ENCODE measurements around the gene RAPGEF4.
A peak's percentile ranks its signal among the peaks of the same experiment; 100 is the strongest.

The RAPGEF4 gene

GRCh38 chr2:172969609-172970008, 234.0 kb downstream of the RAPGEF4 start:
- DNase-seq (ENCODE audit: insufficient read length, low spot score) (no peak), FAIRE-seq (no peak)
- TF ChIP-seq CTCF (IDR thresholded peaks at IDR 0.05; ENCODE audit: insufficient read depth, missing control alignments) = no peak

DNA sequence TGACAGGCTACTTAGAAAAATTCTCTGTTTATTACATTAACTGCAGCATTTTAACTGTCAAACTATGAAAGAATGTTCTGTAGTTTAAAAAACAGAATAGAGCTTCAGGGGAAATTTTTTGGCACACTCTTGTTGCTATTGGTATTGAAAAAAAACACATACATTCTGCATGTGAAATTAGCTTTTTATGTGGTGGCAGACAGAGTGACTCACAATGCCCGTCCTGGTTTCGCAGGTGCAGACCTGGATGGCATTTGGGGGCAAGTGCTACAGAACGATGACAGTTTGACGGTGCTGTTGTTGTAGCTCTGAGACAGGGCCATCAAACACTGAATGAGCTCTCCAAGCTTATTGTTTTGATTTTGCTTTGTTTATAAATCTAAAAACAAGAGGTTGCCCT, 235.0 kb downstream of the RAPGEF4 start:
- DNase-seq (ENCODE audit: insufficient read length, low spot score) (no peak), FAIRE-seq (no peak)
- TF ChIP-seq CTCF (IDR thresholded peaks at IDR 0.05; ENCODE audit: insufficient read depth, missing control alignments) = no peak

DNA sequence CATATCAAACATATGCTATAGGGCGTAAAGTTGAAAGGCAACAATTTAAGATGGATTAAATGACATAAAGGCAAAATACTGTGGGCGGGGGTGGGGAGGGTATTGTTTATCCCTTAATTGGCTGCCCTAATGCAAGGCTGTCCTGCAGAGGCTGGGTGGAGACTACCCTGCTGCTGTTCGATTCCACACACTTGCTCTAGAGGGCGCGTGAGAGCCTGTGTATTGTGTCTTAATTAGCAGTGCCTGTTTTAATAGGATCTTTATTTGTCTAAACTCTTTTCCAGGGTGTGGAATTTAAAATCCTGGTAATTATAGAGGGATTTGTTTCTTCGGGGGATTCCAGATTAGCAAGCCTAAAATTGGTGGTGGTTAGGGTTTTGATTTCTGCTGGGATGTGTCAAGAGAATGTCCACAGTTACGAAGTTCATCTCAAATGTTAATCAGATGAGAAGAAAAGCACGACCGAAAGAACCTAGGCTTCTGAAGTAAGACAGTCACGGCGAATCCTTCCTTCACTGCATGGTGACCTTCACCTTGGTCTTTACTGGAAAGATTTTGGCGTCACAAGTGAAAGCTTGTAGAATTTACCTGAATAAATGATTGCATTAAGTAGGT, 236.5 kb downstream of the RAPGEF4 start:
- FAIRE-seq = peak; percentile 35
- peak; percentile 42 for DNase-seq (ENCODE audit: insufficient read length, low spot score)
- TF ChIP-seq CTCF (IDR thresholded peaks at IDR 0.05; ENCODE audit: insufficient read depth, missing control alignments) = peak; percentile 96

- no peak for TF ChIP-seq CTCF (IDR thresholded peaks at IDR 0.05; ENCODE audit: insufficient read depth, missing control alignments)
- no peak for DNase-seq (ENCODE audit: insufficient read length, low spot score)
Measured at GRCh38 chr2:172974762-172975161, 239.1 kb downstream of the RAPGEF4 start.

DNA sequence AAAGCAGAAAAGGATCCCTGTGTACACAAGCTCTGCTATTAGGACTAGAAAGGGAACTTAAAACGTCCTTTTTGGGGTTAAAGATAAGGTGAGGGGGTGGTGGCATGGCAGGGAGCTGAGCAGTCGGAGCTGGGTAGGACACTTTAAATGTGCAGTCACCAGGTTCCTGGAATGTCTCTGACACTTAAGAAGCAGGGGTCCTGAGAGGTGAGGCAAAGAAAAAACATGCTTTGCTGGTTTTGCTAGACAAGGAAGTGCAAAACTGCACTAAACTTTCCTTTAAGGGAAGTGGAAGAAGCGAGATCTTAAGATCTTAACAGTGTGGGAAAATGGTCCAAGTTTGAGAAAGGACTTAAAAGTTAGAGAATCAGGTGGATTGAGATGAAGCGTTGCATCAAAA, 240.5 kb downstream of the RAPGEF4 start:
- DNase-seq (ENCODE audit: insufficient read length, low spot score) (no peak), FAIRE-seq (no peak)
- no peak for TF ChIP-seq CTCF (IDR thresholded peaks at IDR 0.05; ENCODE audit: insufficient read depth, missing control alignments)

More at GRCh38 chr2:172974762-172975161, 239.1 kb downstream of the RAPGEF4 start:
- no peak for FAIRE-seq

- no peak for FAIRE-seq
- no peak for TF ChIP-seq CTCF (IDR thresholded peaks at IDR 0.05; ENCODE audit: insufficient read depth, missing control alignments)
- DNase-seq (ENCODE audit: insufficient read length, low spot score) = no peak
Measured at GRCh38 chr2:172976816-172977215, 241.2 kb downstream of the RAPGEF4 start.

- FAIRE-seq (no peak), DNase-seq (ENCODE audit: insufficient read length, low spot score) (no peak)
- TF ChIP-seq CTCF (IDR thresholded peaks at IDR 0.05; ENCODE audit: insufficient read depth, missing control alignments) = peak; percentile 48
Measured at GRCh38 chr2:172977270-172978062, 241.8 kb downstream of the RAPGEF4 start.
